ENCODE data around the gene CDHR2. TPM values are rescaled to one million over a fixed set of nuclear protein-coding genes. Genes with fewer than 3 reads are reported as not detected.

The CDHR2 gene
- total RNA-seq, 2 experiments from 2014 or later, result 0.23 to 0.47 TPM

DNA sequence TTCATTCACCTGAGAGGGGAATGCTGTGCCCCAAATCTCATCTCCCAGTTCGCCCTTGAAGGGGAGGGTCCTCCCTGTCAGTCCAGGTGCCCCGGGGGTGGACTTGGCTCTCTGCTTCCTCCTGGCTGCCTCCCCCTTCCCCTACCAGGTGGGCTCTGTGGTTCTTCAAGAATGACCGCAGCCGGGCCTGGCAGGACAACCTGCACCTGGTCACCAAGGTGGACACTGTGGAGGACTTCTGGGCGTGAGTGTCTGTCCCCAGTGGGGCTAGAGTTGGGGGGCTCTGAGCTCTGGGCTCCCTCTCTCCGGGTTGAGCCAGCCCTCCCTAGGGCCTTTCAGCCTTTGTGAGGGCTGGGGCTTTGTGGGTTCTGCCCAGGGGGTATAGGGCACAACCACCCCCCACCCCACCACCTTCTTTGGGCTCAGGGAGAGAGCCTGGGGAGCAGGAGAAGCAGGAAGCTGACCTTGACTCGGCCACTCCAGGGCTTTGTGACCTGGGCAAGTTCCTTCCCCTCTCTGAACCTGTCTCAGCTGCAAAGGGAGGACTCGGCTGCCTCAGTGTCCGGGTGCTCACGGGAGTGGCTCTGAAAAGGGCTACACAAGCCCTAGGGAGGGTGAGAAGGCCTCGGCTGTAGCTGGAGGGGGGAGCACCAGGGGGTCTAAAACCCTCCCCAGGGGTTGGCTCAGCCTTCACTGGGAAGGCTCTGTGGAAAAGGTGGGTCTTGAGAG is 94.5 kb downstream of the CDHR2 start:
- H3K4me1 Mint-ChIP-seq (ENCODE audit: low read depth), result peaks cover 24% of the 10 kb centered on the region
- H3K4me3 Mint-ChIP-seq, result no peak overlapping the region
- H3K27me3 Mint-ChIP-seq, result no peaks in the 10 kb centered on the region
- POLR2A ChIA-PET, result no interaction called here
- H3K9me3 Mint-ChIP-seq, result no peaks in the 10 kb centered on the region
- TF ChIP-seq, protein P1, sequence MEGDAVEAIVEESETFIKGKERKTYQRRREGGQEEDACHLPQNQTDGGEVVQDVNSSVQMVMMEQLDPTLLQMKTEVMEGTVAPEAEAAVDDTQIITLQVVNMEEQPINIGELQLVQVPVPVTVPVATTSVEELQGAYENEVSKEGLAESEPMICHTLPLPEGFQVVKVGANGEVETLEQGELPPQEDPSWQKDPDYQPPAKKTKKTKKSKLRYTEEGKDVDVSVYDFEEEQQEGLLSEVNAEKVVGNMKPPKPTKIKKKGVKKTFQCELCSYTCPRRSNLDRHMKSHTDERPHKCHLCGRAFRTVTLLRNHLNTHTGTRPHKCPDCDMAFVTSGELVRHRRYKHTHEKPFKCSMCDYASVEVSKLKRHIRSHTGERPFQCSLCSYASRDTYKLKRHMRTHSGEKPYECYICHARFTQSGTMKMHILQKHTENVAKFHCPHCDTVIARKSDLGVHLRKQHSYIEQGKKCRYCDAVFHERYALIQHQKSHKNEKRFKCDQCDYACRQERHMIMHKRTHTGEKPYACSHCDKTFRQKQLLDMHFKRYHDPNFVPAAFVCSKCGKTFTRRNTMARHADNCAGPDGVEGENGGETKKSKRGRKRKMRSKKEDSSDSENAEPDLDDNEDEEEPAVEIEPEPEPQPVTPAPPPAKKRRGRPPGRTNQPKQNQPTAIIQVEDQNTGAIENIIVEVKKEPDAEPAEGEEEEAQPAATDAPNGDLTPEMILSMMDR (IDR thresholded peaks at IDR 0.05), result no peak
- ATAC-seq (no peak), DNase-seq (no peak)
- H3K36me3 Mint-ChIP-seq (ENCODE audit: low read depth), result no peaks in the 10 kb centered on the region
- no peak overlapping the region for H3K27ac Mint-ChIP-seq
- CTCF ChIA-PET, result interaction anchor here (7.8 kb wide), 1 partner anchor 15 kb away, joined by 54 read pairs; no protein-coding TSS in a partner anchor
- intact Hi-C loops (cut with micrococcal nuclease), result no loop called here

DNA sequence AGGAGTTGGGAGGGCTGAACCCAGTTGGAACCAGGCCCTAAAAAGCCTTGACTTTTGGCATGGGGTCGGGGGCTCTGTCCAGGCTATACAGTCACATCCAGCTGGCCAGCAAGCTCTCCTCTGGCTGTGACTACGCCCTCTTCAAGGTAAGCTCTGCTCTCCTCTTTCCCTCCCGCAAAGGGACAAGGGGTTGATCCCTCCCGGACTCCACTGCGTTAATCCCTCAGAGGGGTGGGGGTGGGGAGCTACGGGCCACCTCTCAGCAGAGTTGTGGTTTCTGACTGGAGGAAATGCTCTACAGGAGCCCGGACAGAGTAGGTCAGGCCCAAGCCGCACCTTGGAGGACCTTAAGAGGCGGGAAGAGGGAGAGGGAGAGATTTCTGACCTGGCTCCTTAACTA is 95.2 kb downstream of the CDHR2 start:
- Mint-ChIP-seq H3K27ac (no peak overlapping the region), H3K4me3 (no peak overlapping the region), H3K9me3 (no peaks in the 10 kb centered on the region), H3K4me1 (ENCODE audit: low read depth) (peaks cover 30% of the 10 kb centered on the region), H3K27me3 (no peaks in the 10 kb centered on the region), H3K36me3 (ENCODE audit: low read depth) (no peaks in the 10 kb centered on the region)
- ChIA-PET CTCF (interaction anchor here (7.8 kb wide), 1 partner anchor 15 kb away, joined by 54 read pairs; no protein-coding TSS in a partner anchor), POLR2A (no interaction called here)
- ATAC-seq (no peak), DNase-seq (no peak)
- TF ChIP-seq, protein P1 (IDR thresholded peaks at IDR 0.05), result no peak
- intact Hi-C loops (cut with micrococcal nuclease), result no loop called here

GRCh38 chr5:176644878-176645670 is 95.9 kb downstream of the CDHR2 start:
- H3K27me3 Mint-ChIP-seq, result no peaks in the 10 kb centered on the region
- no peaks in the 10 kb centered on the region for H3K9me3 Mint-ChIP-seq
- DNase-seq (no peak), ATAC-seq (no peak)
- TF ChIP-seq, protein P1 (IDR thresholded peaks at IDR 0.05), result no peak
- CTCF ChIA-PET, result interaction anchor here (0.9 to 7.8 kb wide), 2 partner anchors 14 to 426 kb away, joined by 3 to 54 read pairs; no protein-coding TSS in a partner anchor
- peaks cover 34% of the 10 kb centered on the region for H3K4me1 Mint-ChIP-seq (ENCODE audit: low read depth)
- POLR2A ChIA-PET, result no interaction called here
- no peak overlapping the region for H3K27ac Mint-ChIP-seq
- no peaks in the 10 kb centered on the region for H3K36me3 Mint-ChIP-seq (ENCODE audit: low read depth)
- intact Hi-C loops (cut with micrococcal nuclease), result no loop called here
- no peak overlapping the region for H3K4me3 Mint-ChIP-seq

Small RNA genes within 50 kb of the gene (microRNA-seq; reads per million reads assigned to microRNA genes)
- gene MIR4281 (ENCODE audit: borderline microRNAs expressed, borderline replicate concordance), result not detected

Other genes with a start within 250 kb of the CDHR2 start
- 10 to 100 TPM; 39.4 to 40.8 TPM for gene KIAA1191, start 187.6 kb upstream of the CDHR2 start, total RNA-seq
- 10 to 100 TPM; 15.6 to 17.0 TPM for gene ARL10, start 183.9 kb upstream of the CDHR2 start, total RNA-seq
- gene NOP16, start 160.7 kb upstream of the CDHR2 start, total RNA-seq, result 10 to 100 TPM; 71.8 to 75.1 TPM
- gene HIGD2A, start 160.6 kb upstream of the CDHR2 start, total RNA-seq, result 100 to 1,000 TPM; 118 to 120 TPM
- gene CLTB, start 132.8 kb upstream of the CDHR2 start, total RNA-seq, result 10 to 100 TPM; 48.2 to 48.6 TPM
- 10 to 100 TPM; 32.6 to 33.0 TPM for gene FAF2, start 101.0 kb upstream of the CDHR2 start, total RNA-seq
- 10 to 100 TPM; 55.3 to 62.7 TPM for gene RNF44, start 11.9 kb upstream of the CDHR2 start, total RNA-seq
- gene GPRIN1, start 60.8 kb downstream of the CDHR2 start, total RNA-seq, result 1 to 10 TPM; 1.6 to 2.0 TPM
- under 1 TPM; 0.69 to 0.79 TPM for gene SNCB, start 81.2 kb downstream of the CDHR2 start, total RNA-seq
- gene EIF4E1B, start 81.3 kb downstream of the CDHR2 start, total RNA-seq, result not detected
- 10 to 100 TPM; 24.6 to 26.3 TPM for gene TSPAN17, start 98.1 kb downstream of the CDHR2 start, total RNA-seq

All from activated CD8-positive, alpha-beta T cell treated with anti-CD3 and anti-CD28 coated beads for 36 hours (primary cell).